Right lobe of liver (tissue), 6 donors: ENCODE results near the gene IGF2BP2. TPM values are rescaled to one million over a fixed set of nuclear protein-coding genes. Genes with fewer than 3 reads are reported as not detected.

Experiments used
- ATAC-seq, 4 donors: fragments of 200-7000 bp; cut with Tn5 transposase; one replicate each; pipeline ENCODE4 v1.9.1; 2020; ENCODE audit warnings: mild to moderate bottlenecking in 4 of 4, moderate library complexity in 4 of 4
- DNase-seq, 3 donors: peaks; one replicate each; pipeline ENCODE4 v3.0.0-alpha.2; 2020
- H3K27ac ChIP-seq, 3 donors: fragments of 200-600 bp; one replicate each; pipeline ENCODE4 v1.8.0; 2022
- H3K27me3 ChIP-seq, 2 donors: fragments of 200-600 bp; one replicate each; pipeline ENCODE4 v1.8.0; 2022
- H3K36me3 ChIP-seq, 4 donors: fragments of 200-600 bp; sonication (generic) in 1 of 4; one replicate each; pipeline versions ENCODE4 v1.5.1 to v1.8.0; 2017 to 2022; ENCODE audit warnings: control low read depth in 1 of 4
- H3K4me1 ChIP-seq, 4 donors: fragments of 200-600 bp; sonication (generic) in 1 of 4; one replicate each; pipeline versions ENCODE4 v1.5.1 to v1.8.0; 2017 to 2022; ENCODE audit warnings: control low read depth in 1 of 4
- H3K4me3 ChIP-seq, 3 donors: fragments of 200-600 bp; one replicate each; pipeline ENCODE4 v1.8.0; 2022
- H3K9me3 ChIP-seq, 4 donors: fragments of 200-600 bp; sonication (generic) in 1 of 4; one replicate each; pipeline versions ENCODE4 v1.5.1 to v1.8.0; 2017 to 2022; ENCODE audit warnings: control low read depth in 1 of 4
- POLR2A ChIP-seq: fragments of 450-650 bp; IDR thresholded peaks from one replicate; pipeline ENCODE4 v1.6.1; 2017; ENCODE audit warnings: antibody characterized with exemption, mild to moderate bottlenecking
- WGBS: methylation state at CpG from one replicate; pipeline ENCODE4 v1.1.6; 2018; ENCODE audit warnings: low coverage, low lambda C conversion rate; ENCODE audit not compliant: insufficient coverage; ENCODE audit errors: missing lambda C conversion rate; 5-methylcytosine and 5-hydroxymethylcytosine counted together
- intact Hi-C, 2 donors: fragments of 100-400 bp; cut with DNase I; formaldehyde crosslinking; loops; one replicate each; pipeline versions ENCODE4 v1.11.2 to v1.14.1; 2022
- total RNA-seq, 6 experiments: library from RNA; depleted of rRNA in 2 of 6; stranded (reverse); fragments of >200 nt in 2 of 6; fragmentation: NEBNext Ultra II Directional in 3 of 6; extraction: Animal tissue kit (Norgen Biotek cat#: 25700) in 3 of 6; gene quantifications; one replicate each; pipeline versions ENCODE4 v1.1.0 to v1.2.4, GENCODE V29; 2016 to 2023
- TF ChIP-seq, protein P1 (sequence below), 4 donors: fragments of 200-600 bp in 3 of 4; fragments of 450-650 bp in 1 of 4; IDR thresholded peaks; one replicate each; pipeline versions ENCODE4 v1.5.1 to v1.8.0; 2016 to 2022; ENCODE audit warnings: antibody characterized with exemption in 4 of 4, mild to moderate bottlenecking in 2 of 4
- donor health status: DM: no; HTN: yes; CAD: no.
- donor health status: DM: no; HTN: no; CAD: no.
- donor health status: DM: no; HTN: no; CAD: no.
- donor health status: DM: no; HTN: yes; CAD: no.
- donor health status: DM: no; HTN: yes; CAD: no.

Gene IGF2BP2
- total RNA-seq, 6 experiments from 2014 or later: 0.99 to 3.0 (median 1.8) TPM

- intact Hi-C loops: no loop called here
- no peaks in the 10 kb centered on the region for H3K9me3 ChIP-seq
- no peak overlapping the region for H3K4me3 ChIP-seq
Observed at GRCh38 chr3:185759512-185759911, 65.3 kb downstream of the IGF2BP2 start.

DNA sequence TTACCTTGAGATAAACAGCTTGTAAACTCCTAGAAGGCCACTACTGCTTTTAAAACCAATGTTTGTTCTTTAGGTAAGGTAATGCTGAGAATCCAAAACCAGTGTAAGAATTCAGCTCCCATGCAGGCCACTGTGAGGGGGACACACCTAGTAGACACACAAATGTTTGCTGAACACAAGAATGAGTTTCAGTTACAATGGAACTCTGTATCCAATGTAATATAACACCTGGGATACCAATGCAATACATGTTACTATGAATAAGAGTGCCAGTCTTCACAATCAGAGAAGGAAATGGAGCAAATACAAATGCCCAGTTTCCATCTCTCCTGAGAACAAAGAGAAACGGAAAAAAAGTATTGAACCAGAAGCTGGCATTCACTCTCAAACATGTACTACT, 65.9 kb downstream of the IGF2BP2 start:
- Histone ChIP-seq H3K4me1 (no peaks in the 10 kb centered on the region), H3K9me3 (no peaks in the 10 kb centered on the region), H3K27ac (no peak overlapping the region), H3K36me3 (no peaks in the 10 kb centered on the region), H3K27me3 (no peaks in the 10 kb centered on the region), H3K4me3 (no peak overlapping the region)
- WGBS: 20% methylated on average over 1 of the region's 1 CpG
- no peak for ATAC-seq
- intact Hi-C loops: no loop called here
- no peak for DNase-seq
- TF ChIP-seq, protein P1, sequence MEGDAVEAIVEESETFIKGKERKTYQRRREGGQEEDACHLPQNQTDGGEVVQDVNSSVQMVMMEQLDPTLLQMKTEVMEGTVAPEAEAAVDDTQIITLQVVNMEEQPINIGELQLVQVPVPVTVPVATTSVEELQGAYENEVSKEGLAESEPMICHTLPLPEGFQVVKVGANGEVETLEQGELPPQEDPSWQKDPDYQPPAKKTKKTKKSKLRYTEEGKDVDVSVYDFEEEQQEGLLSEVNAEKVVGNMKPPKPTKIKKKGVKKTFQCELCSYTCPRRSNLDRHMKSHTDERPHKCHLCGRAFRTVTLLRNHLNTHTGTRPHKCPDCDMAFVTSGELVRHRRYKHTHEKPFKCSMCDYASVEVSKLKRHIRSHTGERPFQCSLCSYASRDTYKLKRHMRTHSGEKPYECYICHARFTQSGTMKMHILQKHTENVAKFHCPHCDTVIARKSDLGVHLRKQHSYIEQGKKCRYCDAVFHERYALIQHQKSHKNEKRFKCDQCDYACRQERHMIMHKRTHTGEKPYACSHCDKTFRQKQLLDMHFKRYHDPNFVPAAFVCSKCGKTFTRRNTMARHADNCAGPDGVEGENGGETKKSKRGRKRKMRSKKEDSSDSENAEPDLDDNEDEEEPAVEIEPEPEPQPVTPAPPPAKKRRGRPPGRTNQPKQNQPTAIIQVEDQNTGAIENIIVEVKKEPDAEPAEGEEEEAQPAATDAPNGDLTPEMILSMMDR (IDR thresholded peaks at IDR 0.05): no peak
- no peak for TF ChIP-seq POLR2A

More at GRCh38 chr3:185759512-185759911, 65.3 kb downstream of the IGF2BP2 start:
- no peak for DNase-seq
- no peaks in the 10 kb centered on the region for H3K36me3 ChIP-seq
- H3K4me1 ChIP-seq: no peaks in the 10 kb centered on the region
- H3K27me3 ChIP-seq: no peaks in the 10 kb centered on the region
- no peak overlapping the region for H3K27ac ChIP-seq
- TF ChIP-seq POLR2A: no peak
- TF ChIP-seq, protein P1 (IDR thresholded peaks at IDR 0.05): no peak
- WGBS: 78% methylated on average over 6 of the region's 6 CpGs
- no peak for ATAC-seq

DNA sequence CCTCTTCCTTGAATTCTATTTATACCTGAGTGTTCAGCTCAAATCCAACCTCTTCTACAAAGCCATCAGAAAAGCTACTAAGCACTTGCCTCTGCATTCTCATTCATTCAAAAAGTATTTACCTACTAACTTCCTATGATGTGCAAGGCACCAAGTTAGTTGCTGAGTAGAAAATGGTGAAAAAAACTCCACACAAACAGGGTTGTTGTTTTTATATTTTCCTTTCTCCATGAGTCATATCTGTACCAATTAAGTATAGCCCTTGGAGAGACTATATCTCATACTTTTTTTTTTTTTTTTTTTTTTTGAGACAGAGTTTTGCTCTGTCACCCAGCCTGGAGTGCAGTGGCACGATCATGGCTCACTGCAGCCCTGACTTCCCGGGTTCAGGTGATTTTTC, 67.7 kb downstream of the IGF2BP2 start:
- intact Hi-C loops: no loop called here
- no peak overlapping the region for H3K4me3 ChIP-seq

GRCh38 chr3:185756477-185756876, 68.4 kb downstream of the IGF2BP2 start:
- TF ChIP-seq POLR2A: no peak
- TF ChIP-seq, protein P1 (IDR thresholded peaks at IDR 0.05): no peak
- H3K27ac ChIP-seq: no peak overlapping the region
- no peak overlapping the region for H3K4me3 ChIP-seq
- no peaks in the 10 kb centered on the region for H3K27me3 ChIP-seq
- no peaks in the 10 kb centered on the region for H3K36me3 ChIP-seq
- H3K4me1 ChIP-seq: no peaks in the 10 kb centered on the region
- 84% methylated on average over 4 of the region's 4 CpGs for WGBS
- DNase-seq (no peak), ATAC-seq (no peak)
- H3K9me3 ChIP-seq: no peaks in the 10 kb centered on the region
- intact Hi-C loops: no loop called here

More for the DNA sequence above, 67.7 kb downstream of the IGF2BP2 start:
- DNase-seq (no peak), ATAC-seq (no peak)
- H3K4me1 ChIP-seq: no peaks in the 10 kb centered on the region
- no peaks in the 10 kb centered on the region for H3K36me3 ChIP-seq
- no peak overlapping the region for H3K27ac ChIP-seq
- 20% methylated on average over 1 of the region's 2 CpGs for WGBS
- no peaks in the 10 kb centered on the region for H3K27me3 ChIP-seq
- TF ChIP-seq POLR2A: no peak
- TF ChIP-seq, protein P1 (IDR thresholded peaks at IDR 0.05): no peak
- no peaks in the 10 kb centered on the region for H3K9me3 ChIP-seq

DNA sequence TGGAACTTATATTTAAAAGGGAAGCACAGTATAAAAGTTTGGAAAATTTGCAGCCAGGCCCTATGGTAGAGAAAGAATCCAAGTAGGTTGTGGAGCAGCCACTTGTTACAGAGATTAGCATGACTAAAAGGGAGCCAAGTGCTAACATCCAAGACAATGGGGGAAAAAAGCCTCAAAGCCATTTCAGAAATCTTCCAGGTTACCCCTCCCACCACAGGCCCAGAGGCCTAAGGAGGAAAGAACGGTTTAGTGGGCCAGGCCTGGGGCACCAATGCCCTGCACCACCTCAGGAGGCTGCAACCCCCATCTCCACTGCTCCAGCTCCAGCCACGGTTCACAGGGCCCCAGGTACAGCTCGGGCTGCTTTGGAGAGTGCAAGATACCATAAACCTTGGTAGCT, 69.9 kb downstream of the IGF2BP2 start:
- Histone ChIP-seq H3K27ac (no peak overlapping the region), H3K9me3 (no peaks in the 10 kb centered on the region), H3K36me3 (no peaks in the 10 kb centered on the region), H3K4me3 (no peak overlapping the region), H3K27me3 (no peaks in the 10 kb centered on the region), H3K4me1 (no peaks in the 10 kb centered on the region)
- no peak for DNase-seq
- ATAC-seq: no peak
- TF ChIP-seq POLR2A: no peak
- TF ChIP-seq, protein P1 (IDR thresholded peaks at IDR 0.05): no peak
- no CpG with 5 or more reads among the region's 3 CpGs for WGBS
- intact Hi-C loops: no loop called here
